ENCODE measurements around the gene RPS6KA5.
"Not testable (repeated sequence)": the region's sequence is repeated elsewhere in the genome, so short reads cannot be mapped to it uniquely, and the experiment has no call there.

The RPS6KA5 gene

DNA sequence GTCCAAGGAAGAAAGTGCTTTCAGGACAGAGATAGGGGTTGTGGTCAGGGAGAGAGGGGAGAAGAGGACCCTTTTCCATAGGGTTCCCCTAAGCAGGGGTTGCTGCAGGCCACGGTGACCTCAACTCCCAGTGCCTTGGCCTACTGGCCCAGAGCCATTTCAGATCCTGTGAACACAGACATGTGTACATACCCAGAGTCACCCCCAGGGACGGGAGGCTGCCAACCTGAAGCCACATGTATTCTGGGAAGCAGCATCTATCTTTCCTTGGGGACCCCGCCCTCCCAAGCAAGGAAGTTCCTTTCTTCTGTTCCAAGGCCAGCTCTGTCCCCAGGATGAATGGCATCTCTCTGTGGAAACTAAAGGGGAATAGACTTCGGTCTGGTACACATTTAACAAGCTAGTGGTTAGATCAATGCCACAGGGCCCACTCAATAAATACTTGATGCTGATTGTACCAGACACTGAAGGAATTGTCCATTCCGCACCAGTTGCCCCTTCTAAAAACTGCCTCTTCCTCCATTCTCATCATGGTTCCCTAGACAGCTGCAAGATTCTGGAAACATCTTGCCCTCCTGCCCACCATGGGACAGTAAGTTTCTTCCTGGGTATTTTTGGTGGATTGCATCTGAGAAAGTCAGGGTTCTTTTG, 28.3 kb upstream of the RPS6KA5 start:
- Mint-ChIP-seq H3K27me3 (ENCODE audit: low read depth) (peaks cover 6% of the 10 kb centered on the region), H3K9me3 (no peaks in the 10 kb centered on the region), H3K36me3 (ENCODE audit: low read depth) (no peaks in the 10 kb centered on the region), H3K4me3 (no peak overlapping the region), H3K27ac (no peak overlapping the region), H3K4me1 (peaks cover 9% of the 10 kb centered on the region)
- no peak for TF ChIP-seq CTCF (IDR thresholded peaks at IDR 0.05; ENCODE audit: unreplicated experiment in 3 of 3)

- not testable (repeated sequence) for H3K27ac Mint-ChIP-seq; H3K27me3 Mint-ChIP-seq (ENCODE audit: low read depth); H3K36me3 Mint-ChIP-seq (ENCODE audit: low read depth); H3K4me3 Mint-ChIP-seq; H3K4me1 Mint-ChIP-seq; H3K9me3 Mint-ChIP-seq
These were observed 27.0 kb upstream of the RPS6KA5 start for GRCh38 chr14:91087470-91087869.

- Mint-ChIP-seq H3K36me3 (ENCODE audit: low read depth) (no peaks in the 10 kb centered on the region), H3K9me3 (no peaks in the 10 kb centered on the region), H3K4me3 (no peak overlapping the region), H3K27ac (no peak overlapping the region), H3K4me1 (peaks cover 6% of the 10 kb centered on the region), H3K27me3 (ENCODE audit: low read depth) (peaks cover 3% of the 10 kb centered on the region)
- TF ChIP-seq CTCF (IDR thresholded peaks at IDR 0.05; ENCODE audit: unreplicated experiment in 3 of 3): no peak
These were observed 24.1 kb upstream of the RPS6KA5 start for GRCh38 chr14:91084516-91084915.

DNA sequence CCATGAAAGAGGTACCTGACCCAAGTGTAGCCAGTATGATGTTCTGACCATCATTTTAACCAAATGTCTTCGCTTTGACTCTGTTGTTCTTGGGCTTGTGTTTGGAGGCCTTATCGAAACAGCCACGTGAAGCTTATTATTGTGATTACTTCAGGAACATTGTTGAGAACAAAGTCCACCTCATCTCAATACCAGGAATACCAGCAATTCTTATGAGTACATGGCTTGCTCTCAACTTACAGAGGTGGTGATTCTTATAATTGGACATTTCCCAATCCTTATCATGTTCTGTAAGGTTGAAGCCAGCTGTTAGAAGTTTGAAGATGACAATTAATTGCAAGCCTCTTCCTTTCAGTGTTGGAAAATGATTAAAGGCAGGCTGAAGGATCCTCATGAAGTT, 21.8 kb upstream of the RPS6KA5 start:
- H3K9me3 Mint-ChIP-seq: no peaks in the 10 kb centered on the region
- H3K4me3 Mint-ChIP-seq: no peak overlapping the region

GRCh38 chr14:91080071-91080470, 19.6 kb upstream of the RPS6KA5 start:
- no peak for TF ChIP-seq CTCF (IDR thresholded peaks at IDR 0.05; ENCODE audit: unreplicated experiment in 3 of 3)
- no peaks in the 10 kb centered on the region for H3K4me1 Mint-ChIP-seq
- H3K4me3 Mint-ChIP-seq: no peak overlapping the region
- H3K27me3 Mint-ChIP-seq (ENCODE audit: low read depth): peaks cover 5% of the 10 kb centered on the region
- H3K27ac Mint-ChIP-seq: no peak overlapping the region
- no peaks in the 10 kb centered on the region for H3K36me3 Mint-ChIP-seq (ENCODE audit: low read depth)
- no peaks in the 10 kb centered on the region for H3K9me3 Mint-ChIP-seq

More for the DNA sequence above, 21.8 kb upstream of the RPS6KA5 start:
- H3K4me1 Mint-ChIP-seq: no peaks in the 10 kb centered on the region
- no peaks in the 10 kb centered on the region for H3K36me3 Mint-ChIP-seq (ENCODE audit: low read depth)
- no peak overlapping the region for H3K27ac Mint-ChIP-seq
- peaks cover 3% of the 10 kb centered on the region for H3K27me3 Mint-ChIP-seq (ENCODE audit: low read depth)
- TF ChIP-seq CTCF (IDR thresholded peaks at IDR 0.05; ENCODE audit: unreplicated experiment in 3 of 3): no peak

DNA sequence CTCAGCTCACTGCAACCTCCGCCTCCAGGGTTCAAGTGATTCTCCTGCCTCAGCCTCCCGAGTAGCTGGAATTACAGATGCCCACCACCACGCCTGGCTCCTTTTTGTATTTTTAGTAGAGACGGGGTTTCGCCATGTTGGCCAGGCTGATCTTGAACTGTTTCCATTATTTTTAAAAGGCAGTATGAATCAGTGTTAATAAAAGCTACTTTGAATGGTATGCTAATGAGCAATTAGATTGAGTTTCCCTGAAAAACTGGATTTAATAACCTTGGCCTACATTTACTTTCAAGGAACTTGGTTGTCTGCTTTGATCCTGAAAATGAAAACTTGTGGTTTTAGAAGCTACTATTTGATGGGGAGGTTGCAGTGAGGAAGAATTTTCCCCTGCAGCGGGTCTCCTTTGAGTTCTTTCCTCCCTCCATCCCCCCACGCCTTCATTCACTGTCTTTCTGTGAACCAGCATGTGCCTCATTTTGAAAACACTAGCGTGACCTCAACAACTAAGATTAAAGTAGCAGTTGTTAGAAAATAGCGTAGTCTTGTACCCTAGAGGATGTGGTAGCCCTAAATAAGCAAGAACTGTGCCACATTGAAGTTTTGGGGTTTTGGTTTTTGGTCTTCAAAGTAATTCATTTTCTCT, 17.8 kb upstream of the RPS6KA5 start:
- H3K4me1 Mint-ChIP-seq: no peaks in the 10 kb centered on the region
- H3K27ac Mint-ChIP-seq: no peak overlapping the region
- peaks cover 6% of the 10 kb centered on the region for H3K27me3 Mint-ChIP-seq (ENCODE audit: low read depth)
- H3K4me3 Mint-ChIP-seq: no peak overlapping the region
- H3K9me3 Mint-ChIP-seq: no peaks in the 10 kb centered on the region
- TF ChIP-seq CTCF (IDR thresholded peaks at IDR 0.05; ENCODE audit: unreplicated experiment in 3 of 3): no peak
- H3K36me3 Mint-ChIP-seq (ENCODE audit: low read depth): no peaks in the 10 kb centered on the region

Measured in nephron (organoid).